C4-2B (cell line): ENCODE results near the gene NFIA.

Experiments used
- CTCF ChIP-seq: fragments of 450-650 bp; conservative IDR thresholded peaks from 2 replicates; pipeline ENCODE4 v1.5.1; 2017; ENCODE audit warnings: mild to moderate bottlenecking
- ZFX ChIP-seq: fragments of 450-650 bp; IDR thresholded peaks from 2 replicates; pipeline ENCODE4 v1.6.1; 2017

- TF ChIP-seq CTCF (no peak), ZFX (no peak)
Measured at GRCh38 chr1:61472876-61473275, 390.5 kb downstream of the NFIA start.
